AML-193 (cell line): ENCODE results near the gene SKIC2.
"Not testable (repeated sequence)": the region's sequence is repeated elsewhere in the genome, so short reads cannot be mapped to it uniquely, and the experiment has no call there.

Experiments
- DNase-seq, 2 experiments: peaks; one replicate each; lab custom pipeline; 2025; lab: John Stamatoyannopoulos, UW

SKIC2 gene

GRCh38 chr6:32004864-32005537, 46.0 kb downstream of the SKIC2 start:
- DNase-seq, result not testable (repeated sequence)

- not testable (repeated sequence) for DNase-seq
Observed at GRCh38 chr6:32005538-32005880, 46.5 kb downstream of the SKIC2 start.

- not testable (repeated sequence) for DNase-seq
Observed at GRCh38 chr6:32005991-32006529, 47.1 kb downstream of the SKIC2 start.

- not testable (repeated sequence) for DNase-seq
Observed at GRCh38 chr6:32007086-32007485, 48.1 kb downstream of the SKIC2 start.

- not testable (repeated sequence) for DNase-seq
Observed at GRCh38 chr6:32008037-32008436, 49.1 kb downstream of the SKIC2 start.

- not testable (repeated sequence) for DNase-seq
Observed at GRCh38 chr6:32008616-32009015, 49.6 kb downstream of the SKIC2 start.

GRCh38 chr6:32009537-32009936, 50.6 kb downstream of the SKIC2 start:
- DNase-seq, result not testable (repeated sequence)

GRCh38 chr6:32010856-32011530, 52.0 kb downstream of the SKIC2 start:
- DNase-seq, result not testable (repeated sequence)

GRCh38 chr6:32012941-32013617, 54.1 kb downstream of the SKIC2 start:
- DNase-seq, result not testable (repeated sequence)

GRCh38 chr6:32013738-32014137, 54.8 kb downstream of the SKIC2 start:
- not testable (repeated sequence) for DNase-seq

- not testable (repeated sequence) for DNase-seq
Observed at GRCh38 chr6:32014547-32014946, 55.6 kb downstream of the SKIC2 start, which contains the start of gene C4B. Gene C4B (plus strand): TSS chr6:32014795. CDS start chr6:32014846, 51 bp downstream.
